Fibroblast of skin of right biceps (primary cell): Measurements from ENCODE around the gene SLC48A1.

Source experiments
- DNase-seq: peaks from one replicate; pipeline ENCODE4 v3.0.0-alpha.2; 2013

SLC48A1 gene

DNA sequence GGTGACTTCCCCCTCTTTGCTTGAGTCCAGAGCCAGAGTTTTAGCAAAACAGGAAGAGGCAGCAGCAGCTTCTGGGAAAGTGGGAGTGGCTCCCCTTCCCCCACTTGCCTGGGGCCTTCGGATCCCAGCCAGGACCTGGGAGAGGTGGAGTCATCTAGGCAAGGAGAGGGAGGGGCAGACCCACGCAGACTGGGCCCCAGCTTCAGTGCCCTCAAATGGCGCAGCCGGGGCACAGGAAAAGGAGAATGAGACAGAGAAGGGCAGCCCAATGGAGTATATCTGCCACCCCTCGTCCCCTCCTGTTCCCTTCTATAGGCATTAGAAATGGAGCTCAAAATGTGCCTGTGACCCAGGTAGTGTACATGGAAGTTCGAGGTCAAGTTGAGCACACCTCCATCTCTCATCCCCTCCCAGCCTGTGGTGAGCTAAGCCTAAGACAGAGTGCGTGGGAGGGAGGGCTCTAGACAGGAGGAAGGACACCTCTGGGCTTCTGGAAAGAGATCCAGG lies 56.0 kb downstream of the SLC48A1 start:
- DNase-seq, result peak; percentile 83

DNA sequence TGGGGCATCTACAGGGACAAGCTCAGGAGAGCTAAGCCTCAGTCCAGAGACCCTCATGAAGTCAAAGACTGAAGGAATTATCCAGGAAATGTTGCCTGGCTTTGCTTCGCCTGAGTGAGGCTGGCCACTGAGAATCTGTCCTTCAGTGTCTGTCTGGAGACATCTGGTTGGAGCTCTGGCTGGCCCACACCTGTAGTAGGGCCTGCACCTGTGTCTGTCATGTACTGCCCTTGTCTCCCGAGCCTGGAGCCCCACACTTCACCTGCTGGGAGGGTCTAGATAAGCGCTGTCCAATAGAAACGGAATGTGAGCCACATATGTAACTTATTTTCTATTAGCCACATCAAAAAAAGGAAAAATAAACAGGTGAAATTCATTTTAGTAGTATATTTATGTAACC lies 56.5 kb downstream of the SLC48A1 start:
- DNase-seq, result no peak
